Inflammatory macrophage (primary cell): ENCODE data around the gene JAK2.

ENCODE experiments used
- DNase-seq, 2 donors: peaks; one replicate each; pipeline ENCODE4 v3.0.0-alpha.2; 2020 to 2022
- total RNA-seq, 18 experiments: gene quantifications; one replicate each; lab custom pipeline; 2026; ENCODE audit warnings: mixed read lengths in 6 of 18, inconsistent platforms in 2 of 18; lab: John Stamatoyannopoulos, UW

The JAK2 gene
- total RNA-seq: 47.6 to 419 (median 102) reads per million in 18 experiments

DNA sequence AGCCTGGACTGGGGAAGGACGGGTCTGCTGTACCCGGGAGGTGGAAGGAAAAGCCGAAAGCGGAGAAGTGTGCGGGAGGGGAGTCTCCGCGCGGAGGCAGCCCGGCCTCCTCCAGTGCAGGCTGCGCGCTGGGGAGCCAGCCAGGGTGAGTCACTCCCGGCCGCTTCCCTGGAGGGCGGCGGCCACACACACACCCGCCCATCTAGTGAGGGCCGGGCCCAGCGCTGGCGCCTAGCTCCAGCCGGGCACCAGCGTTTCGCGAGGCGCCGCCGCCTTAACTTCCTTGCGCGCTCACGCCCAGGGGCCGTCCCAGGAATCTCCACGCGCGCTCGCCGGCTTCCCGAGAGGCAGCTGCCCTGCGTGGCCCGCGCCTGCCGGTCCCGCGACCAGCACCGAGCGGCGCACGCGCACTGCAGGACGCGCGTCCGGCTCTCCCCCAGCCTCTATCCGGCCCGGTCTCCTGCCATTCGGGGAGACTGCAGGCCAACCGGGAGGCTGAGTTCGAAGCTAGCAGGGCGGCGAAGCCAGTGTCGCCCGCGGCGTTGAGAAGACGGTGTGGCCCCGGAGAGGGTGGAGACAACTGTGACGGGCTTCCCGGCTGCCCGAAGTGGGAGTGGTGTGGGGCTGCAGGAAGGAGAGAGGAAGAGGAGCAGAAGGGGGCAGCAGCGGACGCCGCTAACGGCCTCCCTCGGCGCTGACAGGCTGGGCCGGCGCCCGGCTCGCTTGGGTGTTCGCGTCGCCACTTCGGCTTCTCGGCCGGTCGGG, at the start of gene JAK2:
JAK2 (plus strand) TSS at position 652 of the 765 bp plus-strand sequence. CDS start 36,716 bp downstream, outside the sequence.
- peak; percentile 90 to 95 for DNase-seq

DNA sequence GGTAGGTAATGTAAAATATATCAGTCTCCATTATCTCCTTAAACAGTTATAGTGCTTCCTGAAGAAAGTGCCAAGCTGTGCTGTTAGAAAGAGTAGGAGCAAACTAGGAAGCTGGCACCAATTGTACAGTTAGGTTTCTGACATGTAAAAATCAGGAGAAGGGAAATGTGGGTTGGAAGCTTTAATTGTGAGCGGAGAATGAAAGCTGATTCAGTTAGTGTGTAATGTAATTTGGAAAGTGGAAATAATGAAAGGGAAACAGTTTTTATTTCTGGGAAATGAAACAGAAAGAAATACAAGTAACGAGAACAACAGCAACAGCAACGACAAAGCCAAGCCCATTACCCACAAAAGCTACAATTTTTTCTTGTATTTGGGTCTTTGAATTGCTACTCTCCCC, 48.8 kb upstream of the JAK2 start:
- DNase-seq: peak in 1 of 2 donors; percentile 46

DNA sequence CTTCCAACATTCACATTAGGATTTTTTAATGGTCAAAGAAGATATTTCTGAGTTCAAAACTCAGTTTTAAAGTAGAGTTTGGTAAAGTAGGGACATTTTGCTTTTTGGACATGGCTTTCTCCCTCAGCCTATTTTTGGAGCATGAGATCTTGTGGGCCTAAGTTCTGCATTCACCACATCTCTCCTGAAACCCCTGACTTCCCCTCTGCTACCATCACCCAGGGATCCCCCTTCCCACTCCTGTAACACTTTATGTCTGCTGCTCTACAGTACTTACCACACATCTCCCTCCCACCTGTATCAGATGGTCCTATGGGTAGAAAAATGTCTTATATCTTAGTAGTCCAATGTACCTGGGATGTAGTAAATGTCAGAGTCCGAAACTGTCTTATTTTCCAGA, 48.2 kb upstream of the JAK2 start:
- DNase-seq: peak; percentile 50 to 63

GRCh38 chr9:4937446-4937845, 47.6 kb upstream of the JAK2 start:
- peak; percentile 10 to 45 for DNase-seq

DNA sequence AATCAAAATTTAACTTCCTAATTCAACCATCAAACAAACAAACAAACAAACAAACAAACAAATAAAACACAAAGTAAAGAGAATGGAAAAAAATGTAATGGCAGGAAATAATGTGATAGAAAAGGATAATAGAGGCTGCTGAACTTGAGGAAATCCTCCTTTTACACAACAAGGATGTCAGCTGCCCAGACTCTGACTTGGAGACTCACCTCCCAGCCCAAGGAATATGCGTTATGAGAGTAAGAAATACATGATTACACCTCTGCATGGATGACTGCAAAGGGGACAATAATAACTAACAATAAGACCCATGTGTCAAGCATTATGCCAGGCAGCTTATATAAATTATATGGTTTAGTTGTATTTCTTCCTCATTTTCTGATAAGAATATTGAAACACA, 46.6 kb upstream of the JAK2 start:
- peak; percentile 20 to 23 for DNase-seq

DNA sequence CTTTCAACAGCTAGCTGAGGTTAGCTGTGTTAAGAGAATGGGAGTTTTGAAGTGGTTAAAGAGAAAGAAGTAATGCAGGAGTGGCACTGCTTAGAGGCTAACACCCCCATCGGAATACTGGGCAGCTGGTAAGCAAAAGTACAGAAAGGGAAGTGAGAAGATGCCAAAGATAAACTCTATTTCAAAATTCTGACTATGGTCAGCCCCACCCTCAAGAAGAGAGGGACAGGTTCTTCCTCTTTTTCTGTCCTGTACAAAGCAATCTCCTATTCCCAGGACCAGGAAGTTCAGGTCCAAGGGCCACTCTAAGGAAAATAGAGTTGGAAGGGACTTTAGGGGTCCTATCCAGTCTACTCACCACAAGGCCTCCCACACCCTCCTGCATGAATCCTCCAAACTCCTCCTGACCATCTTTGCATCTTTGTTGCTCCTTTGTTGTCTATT, 45.9 kb upstream of the JAK2 start:
- DNase-seq: peak; percentile 70 to 88

GRCh38 chr9:4942042-4942691, 42.9 kb upstream of the JAK2 start:
- peak; percentile 56 to 88 for DNase-seq

GRCh38 chr9:4943346-4943745, 41.7 kb upstream of the JAK2 start:
- DNase-seq: no peak

DNA sequence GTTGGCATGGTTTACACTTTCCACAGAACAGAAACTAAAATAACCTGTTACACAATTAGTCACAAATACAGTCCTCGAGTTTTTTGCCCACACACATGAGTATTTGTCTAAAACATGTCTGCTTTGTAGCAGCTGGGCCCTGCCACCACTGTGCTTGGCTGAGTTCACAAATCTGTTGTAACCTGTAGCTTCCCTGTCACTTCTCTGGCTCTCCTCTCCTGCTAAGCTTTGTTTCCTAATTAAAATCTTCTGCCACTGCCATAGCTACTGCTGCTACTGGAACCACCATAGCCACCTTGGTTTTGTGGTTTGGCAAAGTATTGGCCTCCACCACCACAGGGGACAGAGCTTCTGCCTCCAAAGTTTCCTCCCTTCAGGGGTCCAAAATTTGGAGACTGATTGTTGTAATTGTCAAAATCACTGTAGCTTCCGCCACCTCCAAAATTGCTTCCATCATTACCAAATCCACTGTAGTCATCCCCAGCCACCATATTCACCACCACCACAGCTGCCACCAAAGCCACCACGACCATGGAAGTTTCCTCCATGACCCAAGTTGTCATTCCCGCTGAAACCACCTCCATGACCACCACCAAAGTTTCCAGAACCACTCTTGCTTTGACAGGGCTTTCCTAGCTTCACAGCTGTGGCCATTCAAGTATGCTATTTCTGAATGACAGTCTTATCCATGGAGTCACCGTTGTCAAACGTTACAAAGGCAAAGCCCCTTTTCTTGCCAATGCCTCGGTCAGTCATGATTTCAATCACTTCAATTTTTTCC, 40.5 kb upstream of the JAK2 start:
- DNase-seq: peak; percentile 40 to 60

- no peak for DNase-seq
Observed at GRCh38 chr9:4946937-4947336, 38.1 kb upstream of the JAK2 start.

DNA sequence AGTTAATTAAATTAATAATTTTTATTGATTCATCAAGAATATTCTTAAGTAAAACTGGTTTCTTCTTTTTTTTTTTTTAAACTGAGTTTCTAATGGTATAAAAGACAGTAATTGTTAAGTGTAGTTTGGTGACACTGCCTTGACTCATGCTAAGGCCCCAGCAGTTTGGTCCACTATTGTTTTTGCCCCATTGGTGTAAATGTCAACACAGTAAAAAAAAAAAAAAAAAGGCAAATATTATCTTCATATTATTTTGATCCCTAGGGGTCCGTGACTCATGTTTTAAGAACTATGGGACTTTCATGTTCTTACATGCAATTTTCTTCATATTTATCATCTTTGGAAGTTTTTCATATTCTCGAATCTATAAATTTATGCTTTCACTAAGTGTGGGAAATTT, 29.2 kb upstream of the JAK2 start:
- no peak for DNase-seq

GRCh38 chr9:4959031-4959430, 26.0 kb upstream of the JAK2 start:
- DNase-seq: no peak

GRCh38 chr9:4962085-4962484, 23.0 kb upstream of the JAK2 start:
- no peak for DNase-seq

DNA sequence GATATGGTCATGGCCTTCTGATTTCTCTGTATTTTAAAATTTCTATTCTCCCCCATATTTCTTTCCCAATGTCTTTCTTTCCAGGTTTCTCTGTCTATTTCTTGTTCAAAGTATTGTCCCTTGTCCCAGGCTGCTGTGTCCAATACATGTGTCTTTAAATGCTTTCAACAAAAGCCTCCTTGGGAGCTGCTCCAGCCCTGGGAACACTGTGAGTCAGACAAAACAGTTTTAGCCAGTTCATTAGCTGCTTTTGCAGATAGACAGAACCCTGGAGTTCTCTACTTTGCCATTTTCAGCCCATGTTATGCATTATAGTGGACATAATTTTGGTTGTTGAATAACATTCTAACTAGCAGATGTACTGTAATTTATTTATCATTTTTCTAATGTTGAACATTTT, 20.5 kb upstream of the JAK2 start:
- no peak for DNase-seq

DNA sequence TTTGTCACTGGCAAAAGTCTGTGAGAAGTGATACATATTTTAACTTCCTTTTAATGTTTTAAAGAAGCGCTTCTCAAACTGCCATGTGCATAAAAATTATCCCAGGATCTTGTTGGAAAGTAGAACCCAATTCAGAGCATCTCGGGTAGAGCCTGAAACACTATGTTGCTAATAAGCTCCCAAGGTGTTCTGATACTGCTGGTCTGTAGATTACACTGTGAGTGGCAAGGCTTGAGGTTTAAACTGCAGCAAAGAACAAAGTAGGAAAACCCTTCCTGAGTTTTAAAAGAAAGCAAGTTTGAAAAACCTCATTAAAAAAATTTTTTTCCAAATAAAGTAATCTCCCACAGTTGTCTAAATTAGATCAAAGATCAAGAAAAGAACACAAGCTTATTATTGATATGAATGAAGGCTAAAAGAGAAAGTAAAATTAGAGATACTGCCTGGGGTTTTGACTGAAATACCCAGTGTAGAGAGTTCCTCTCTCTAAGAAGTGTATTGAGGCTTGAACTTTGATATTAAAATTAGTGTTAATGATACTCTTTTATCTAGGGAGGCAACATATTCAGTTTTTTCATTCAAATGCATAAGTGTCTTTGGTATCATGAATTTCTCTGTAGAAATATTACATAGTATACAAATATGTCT, 19.8 kb upstream of the JAK2 start:
- DNase-seq: no peak

DNA sequence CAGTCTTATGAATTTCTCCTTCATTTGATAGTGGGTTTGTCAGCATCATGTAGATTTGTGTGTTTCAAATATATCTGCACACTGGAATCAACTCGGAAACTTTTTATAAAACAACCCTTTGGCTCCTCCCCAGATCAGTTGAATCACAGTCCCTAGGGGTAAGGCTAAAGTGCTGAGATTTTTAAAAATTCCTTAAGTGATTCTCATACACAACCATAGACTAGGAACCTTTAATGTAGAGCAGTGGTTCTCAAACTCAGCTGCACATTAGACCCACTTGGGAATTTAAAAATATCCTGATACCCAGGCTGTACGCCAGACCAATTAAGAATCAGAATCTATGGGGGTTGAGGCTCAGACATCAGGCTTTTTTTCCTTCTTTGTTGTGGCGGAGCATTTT, 17.5 kb upstream of the JAK2 start:
- no peak for DNase-seq

- DNase-seq: no peak
Observed at GRCh38 chr9:4969130-4969529, 15.9 kb upstream of the JAK2 start.

- peak; percentile 31 to 42 for DNase-seq
Observed at GRCh38 chr9:4970970-4971641, 14.0 kb upstream of the JAK2 start.

DNA sequence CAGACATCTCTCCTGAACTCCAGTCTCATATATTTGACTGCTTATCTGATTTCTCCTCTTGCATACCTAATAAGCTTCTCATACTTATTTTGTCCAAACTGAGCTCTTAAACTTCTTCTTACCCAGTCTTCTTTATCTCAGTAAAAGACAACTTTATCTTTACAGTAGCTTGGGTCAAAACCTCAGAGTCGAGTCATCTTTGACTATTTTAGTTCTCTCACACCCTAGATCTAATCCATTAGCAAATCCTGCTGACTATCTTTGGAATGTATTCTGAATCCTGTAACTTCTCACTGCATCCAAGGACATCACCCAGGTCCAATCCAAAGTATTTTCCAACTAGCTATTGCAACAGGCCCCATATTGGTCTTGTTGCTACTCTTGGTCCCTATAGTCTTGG, 11.8 kb upstream of the JAK2 start:
- no peak for DNase-seq

DNA sequence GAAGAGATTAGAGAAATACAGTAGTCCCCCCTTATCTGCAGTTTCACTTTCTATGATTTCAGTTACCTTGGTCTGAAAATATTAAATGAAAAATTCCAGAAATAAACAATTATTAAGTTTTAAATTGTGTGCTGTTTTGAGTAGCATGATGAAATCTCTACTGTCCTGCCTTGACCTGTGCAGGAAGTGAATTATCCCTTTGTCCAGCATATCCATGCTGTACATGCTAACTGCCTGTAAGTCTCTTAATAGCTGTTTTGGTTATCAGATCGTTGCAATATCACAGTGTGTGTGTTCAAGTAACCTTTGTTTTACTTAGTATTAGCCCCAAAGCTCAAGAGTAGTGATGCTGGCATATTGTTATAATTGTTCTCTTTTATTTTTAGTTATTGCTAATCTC, 11.2 kb upstream of the JAK2 start:
- no peak for DNase-seq

- DNase-seq: no peak
Observed at GRCh38 chr9:4979239-4979638, 5.8 kb upstream of the JAK2 start.

GRCh38 chr9:4980086-4980727, 4.9 kb upstream of the JAK2 start:
- DNase-seq: peak in 1 of 2 donors; percentile 52
